ENCODE results near the gene YTHDF1. TPM values are rescaled to one million over a fixed set of nuclear protein-coding genes. Genes with fewer than 3 reads are reported as not detected.

The YTHDF1 gene
- total and polyA plus RNA-seq, 8 donors: 17.8 to 41.1 (median 22.4) TPM

- intact Hi-C loops (cut with DNase I; ENCODE audit: low total_unique reads): no loop called here
- Histone ChIP-seq H3K9me3 (no peaks in the 10 kb centered on the region), H3K4me3 (no peak overlapping the region), H3K4me1 (peaks cover 8 to 11% (median 11%) of the 10 kb centered on the region in 4 donors), H3K27me3 (peaks cover 16 to 94% (median 68%) of the 10 kb centered on the region in 3 donors), H3K27ac (no peak overlapping the region), H3K36me3 (no peaks in the 10 kb centered on the region)
- WGBS, 5 donors: 33 to 47% (median 38%) methylated on average over 8 of the region's 8 CpGs
- no peak for TF ChIP-seq CTCF (IDR thresholded peaks at IDR 0.05)
- no peak for TF ChIP-seq POLR2A (IDR thresholded peaks at IDR 0.05)
- TF ChIP-seq EP300 (IDR thresholded peaks at IDR 0.05): no peak
- peak in 1 of 2 donors; percentile 87 for DNase-seq
Measured at GRCh38 chr20:63258781-63259180, 42.9 kb upstream of the YTHDF1 start.

GRCh38 chr20:63257629-63258028 lies 41.7 kb upstream of the YTHDF1 start:
- Histone ChIP-seq H3K36me3 (no peaks in the 10 kb centered on the region), H3K4me1 (peaks cover 12 to 20% (median 19%) of the 10 kb centered on the region in 4 donors), H3K27ac (no peak overlapping the region), H3K9me3 (no peaks in the 10 kb centered on the region), H3K4me3 (no peak overlapping the region), H3K27me3 (peaks cover 23 to 94% (median 69%) of the 10 kb centered on the region in 3 donors)
- WGBS, 5 donors: 84 to 94% (median 92%) methylated on average over 12 to 13 of the region's 13 CpGs
- TF ChIP-seq POLR2A (IDR thresholded peaks at IDR 0.05): no peak
- TF ChIP-seq EP300 (IDR thresholded peaks at IDR 0.05): no peak
- no peak for TF ChIP-seq POLR2AphosphoS5 (IDR thresholded peaks at IDR 0.05)
- no peak for TF ChIP-seq CTCF (IDR thresholded peaks at IDR 0.05)
- intact Hi-C loops (cut with DNase I; ENCODE audit: low total_unique reads): no loop called here
- DNase-seq: no peak

GRCh38 chr20:63256954-63257353 lies 41.0 kb upstream of the YTHDF1 start:
- H3K27ac ChIP-seq: no peak overlapping the region
- intact Hi-C loops (cut with DNase I; ENCODE audit: low total_unique reads): no loop called here
- H3K4me1 ChIP-seq: peaks cover 12 to 20% (median 19%) of the 10 kb centered on the region in 4 donors
- DNase-seq: no peak
- TF ChIP-seq POLR2A (IDR thresholded peaks at IDR 0.05): no peak
- no peak for TF ChIP-seq POLR2AphosphoS5 (IDR thresholded peaks at IDR 0.05)
- no peak for TF ChIP-seq CTCF (IDR thresholded peaks at IDR 0.05)
- TF ChIP-seq EP300 (IDR thresholded peaks at IDR 0.05): no peak
- H3K9me3 ChIP-seq: no peaks in the 10 kb centered on the region
- peaks cover 23 to 94% (median 73%) of the 10 kb centered on the region in 3 donors for H3K27me3 ChIP-seq
- no peaks in the 10 kb centered on the region for H3K36me3 ChIP-seq
- WGBS, 5 donors: 83 to 93% (median 90%) methylated on average over 4 of the region's 4 CpGs
- no peak overlapping the region for H3K4me3 ChIP-seq

GRCh38 chr20:63255931-63256704 lies 40.2 kb upstream of the YTHDF1 start:
- no peak for DNase-seq
- Histone ChIP-seq H3K4me3 (no peak overlapping the region), H3K27ac (no peak overlapping the region), H3K9me3 (no peaks in the 10 kb centered on the region), H3K4me1 (peaks cover 12 to 20% (median 19%) of the 10 kb centered on the region in 4 donors), H3K36me3 (no peaks in the 10 kb centered on the region), H3K27me3 (peaks cover 23 to 94% (median 74%) of the 10 kb centered on the region in 3 donors)
- intact Hi-C loops (cut with DNase I; ENCODE audit: low total_unique reads): no loop called here
- WGBS, 5 donors: 44 to 60% (median 47%) methylated on average over 31 of the region's 31 CpGs
- no peak for TF ChIP-seq EP300 (IDR thresholded peaks at IDR 0.05)
- TF ChIP-seq POLR2A (IDR thresholded peaks at IDR 0.05): no peak
- TF ChIP-seq CTCF (IDR thresholded peaks at IDR 0.05): no peak
- TF ChIP-seq POLR2AphosphoS5 (IDR thresholded peaks at IDR 0.05): no peak
